Neuron (in vitro differentiated cells): ENCODE data around the gene WEE1.
A peak's percentile ranks its signal among the peaks of the same experiment; 100 is the strongest.
"Not testable (repeated sequence)": the region's sequence is repeated elsewhere in the genome, so short reads cannot be mapped to it uniquely, and the experiment has no call there.

Experiments used
- H2AFZ ChIP-seq: one replicate; pipeline ENCODE4 v1.6.1; 2013; ENCODE audit warnings: low read depth, mild to moderate bottlenecking, inconsistent platforms, low read length, moderate library complexity
- H3K27me3 ChIP-seq: one replicate; pipeline ENCODE4 v1.6.1; 2013; ENCODE audit warnings: low read length; ENCODE audit not compliant: insufficient read depth
- H3K36me3 ChIP-seq: one replicate; pipeline ENCODE4 v1.6.1; 2013; ENCODE audit warnings: low read length; ENCODE audit not compliant: insufficient read depth
- H3K4me1 ChIP-seq: one replicate; pipeline ENCODE4 v1.6.1; 2013; ENCODE audit warnings: low read length; ENCODE audit not compliant: insufficient read depth
- H3K4me3 ChIP-seq: 2 replicates; pipeline ENCODE4 v1.5.1; 2013; ENCODE audit warnings: mild to moderate bottlenecking, low read length, moderate library complexity
- H3K9me3 ChIP-seq: one replicate; pipeline ENCODE4 v1.6.1; 2013; ENCODE audit warnings: low read length

Gene WEE1

GRCh38 chr11:9538548-9538947, 34.9 kb upstream of the WEE1 start:
- Histone ChIP-seq H3K4me1 (peaks cover 7% of the 10 kb centered on the region), H2AFZ (no peak overlapping the region), H3K36me3 (no peaks in the 10 kb centered on the region), H3K4me3 (no peak overlapping the region), H3K9me3 (no peaks in the 10 kb centered on the region), H3K27me3 (no peaks in the 10 kb centered on the region)

- not testable (repeated sequence) for H3K4me1 ChIP-seq, H3K4me3 ChIP-seq, H3K36me3 ChIP-seq, H3K9me3 ChIP-seq, H3K27me3 ChIP-seq, H2AFZ ChIP-seq
Observed at GRCh38 chr11:9549216-9549615, 24.3 kb upstream of the WEE1 start.

- H3K36me3 ChIP-seq = no peaks in the 10 kb centered on the region
- H3K4me3 ChIP-seq = no peak overlapping the region
- H2AFZ ChIP-seq = no peak overlapping the region
- H3K9me3 ChIP-seq = no peaks in the 10 kb centered on the region
- H3K4me1 ChIP-seq = no peaks in the 10 kb centered on the region
- no peaks in the 10 kb centered on the region for H3K27me3 ChIP-seq
Observed at GRCh38 chr11:9550191-9550628, 23.3 kb upstream of the WEE1 start.

- H3K27me3 ChIP-seq = no peaks in the 10 kb centered on the region
- no peak overlapping the region for H3K4me3 ChIP-seq
- peaks cover 9% of the 10 kb centered on the region for H3K9me3 ChIP-seq
- no peak overlapping the region for H2AFZ ChIP-seq
- H3K4me1 ChIP-seq = peaks cover 9% of the 10 kb centered on the region
- no peaks in the 10 kb centered on the region for H3K36me3 ChIP-seq
Observed at GRCh38 chr11:9561279-9561982, 12.0 kb upstream of the WEE1 start.

GRCh38 chr11:9562716-9563115, 10.8 kb upstream of the WEE1 start:
- Histone ChIP-seq H3K9me3 (peaks cover 9% of the 10 kb centered on the region), H3K36me3 (no peaks in the 10 kb centered on the region), H3K4me3 (no peak overlapping the region), H2AFZ (no peak overlapping the region), H3K4me1 (peaks cover 13% of the 10 kb centered on the region), H3K27me3 (no peaks in the 10 kb centered on the region)

GRCh38 chr11:9563196-9563730, 10.2 kb upstream of the WEE1 start:
- Histone ChIP-seq H2AFZ (no peak overlapping the region), H3K4me1 (peaks cover 17% of the 10 kb centered on the region), H3K27me3 (no peaks in the 10 kb centered on the region), H3K36me3 (no peaks in the 10 kb centered on the region), H3K4me3 (no peak overlapping the region), H3K9me3 (peaks cover 9% of the 10 kb centered on the region)

- H3K27me3 ChIP-seq = no peaks in the 10 kb centered on the region
- H3K36me3 ChIP-seq = no peaks in the 10 kb centered on the region
- H3K4me3 ChIP-seq = no peak overlapping the region
- H3K9me3 ChIP-seq = peaks cover 6% of the 10 kb centered on the region
- H3K4me1 ChIP-seq = peaks cover 33% of the 10 kb centered on the region
- peak overlapping the region; percentile 6 for H2AFZ ChIP-seq
Observed at GRCh38 chr11:9565822-9566560, 7.5 kb upstream of the WEE1 start.

GRCh38 chr11:9566561-9567063, 6.9 kb upstream of the WEE1 start:
- peaks cover 6% of the 10 kb centered on the region for H3K9me3 ChIP-seq
- H3K36me3 ChIP-seq = no peaks in the 10 kb centered on the region
- H3K4me1 ChIP-seq = peaks cover 33% of the 10 kb centered on the region
- H3K4me3 ChIP-seq = no peak overlapping the region
- no peak overlapping the region for H2AFZ ChIP-seq
- H3K27me3 ChIP-seq = no peaks in the 10 kb centered on the region

GRCh38 chr11:9567401-9567800, 6.1 kb upstream of the WEE1 start:
- Histone ChIP-seq H3K36me3 (no peaks in the 10 kb centered on the region), H2AFZ (no peak overlapping the region), H3K27me3 (no peaks in the 10 kb centered on the region), H3K4me3 (no peak overlapping the region), H3K9me3 (peaks cover 3% of the 10 kb centered on the region), H3K4me1 (peaks cover 33% of the 10 kb centered on the region)

- H3K4me3 ChIP-seq = peak overlapping the region; percentile 34
- H3K4me1 ChIP-seq = peaks cover 33% of the 10 kb centered on the region
- H3K36me3 ChIP-seq = no peaks in the 10 kb centered on the region
- no peaks in the 10 kb centered on the region for H3K27me3 ChIP-seq
- H2AFZ ChIP-seq = peak overlapping the region; percentile 39
- H3K9me3 ChIP-seq = no peaks in the 10 kb centered on the region
Observed at GRCh38 chr11:9568161-9568853, 5.2 kb upstream of the WEE1 start.

GRCh38 chr11:9568854-9569587, 4.4 kb upstream of the WEE1 start:
- Histone ChIP-seq H2AFZ (peak overlapping the region; percentile 39), H3K9me3 (no peaks in the 10 kb centered on the region), H3K27me3 (no peaks in the 10 kb centered on the region), H3K4me3 (peak overlapping the region; percentile 34), H3K36me3 (no peaks in the 10 kb centered on the region), H3K4me1 (peaks cover 33% of the 10 kb centered on the region)

GRCh38 chr11:9569588-9570164, 3.8 kb upstream of the WEE1 start:
- Histone ChIP-seq H3K27me3 (no peaks in the 10 kb centered on the region), H2AFZ (peak overlapping the region; percentile 39), H3K36me3 (no peaks in the 10 kb centered on the region), H3K9me3 (no peaks in the 10 kb centered on the region), H3K4me3 (peak overlapping the region; percentile 34), H3K4me1 (peaks cover 33% of the 10 kb centered on the region)
